ENCODE data around the gene ATP8A2. TPM values are rescaled to one million over a fixed set of nuclear protein-coding genes. Genes with fewer than 3 reads are reported as not detected.

ATP8A2 gene
- total RNA-seq, 1 donor from 2014 or later = 1.3 TPM

GRCh38 chr13:25347151-25347550 lies 24.6 kb upstream of the ATP8A2 start:
- Histone ChIP-seq H3K27me3 (ENCODE audit: insufficient read depth, low read length) (no peaks in the 10 kb centered on the region), H3K79me2 (ENCODE audit: insufficient read depth, low read length) (no peaks in the 10 kb centered on the region), H3K9me3 (ENCODE audit: insufficient read depth, low read depth, low read length) (no peaks in the 10 kb centered on the region), H4K20me1 (ENCODE audit: insufficient read depth, low read length) (no peaks in the 10 kb centered on the region), H2AFZ (ENCODE audit: low read depth, low read length) (no peak overlapping the region), H3K4me2 (ENCODE audit: low read length) (no peak overlapping the region), H3K4me3 (ENCODE audit: insufficient read depth, low read depth, low read length) (no peak overlapping the region), H3K4me1 (ENCODE audit: insufficient read depth, low read length) (no peaks in the 10 kb centered on the region), H3K27ac (ENCODE audit: low read depth, low read length) (no peak overlapping the region), H3K9ac (ENCODE audit: low read length) (no peak overlapping the region), H3K36me3 (ENCODE audit: insufficient read depth, low read length) (no peaks in the 10 kb centered on the region)
- H3K27ac Mint-ChIP-seq (ENCODE audit: unreplicated experiment) = no peak overlapping the region
- H3K9me3 Mint-ChIP-seq (ENCODE audit: unreplicated experiment) = peaks cover 3% of the 10 kb centered on the region
- DNase-seq (ENCODE audit: low read depth) (no peak), FAIRE-seq (no peak)
- TF ChIP-seq EZH2 (IDR thresholded peaks at IDR 0.05; ENCODE audit: insufficient read depth, low read length) = no peak
- TF ChIP-seq, protein P1, sequence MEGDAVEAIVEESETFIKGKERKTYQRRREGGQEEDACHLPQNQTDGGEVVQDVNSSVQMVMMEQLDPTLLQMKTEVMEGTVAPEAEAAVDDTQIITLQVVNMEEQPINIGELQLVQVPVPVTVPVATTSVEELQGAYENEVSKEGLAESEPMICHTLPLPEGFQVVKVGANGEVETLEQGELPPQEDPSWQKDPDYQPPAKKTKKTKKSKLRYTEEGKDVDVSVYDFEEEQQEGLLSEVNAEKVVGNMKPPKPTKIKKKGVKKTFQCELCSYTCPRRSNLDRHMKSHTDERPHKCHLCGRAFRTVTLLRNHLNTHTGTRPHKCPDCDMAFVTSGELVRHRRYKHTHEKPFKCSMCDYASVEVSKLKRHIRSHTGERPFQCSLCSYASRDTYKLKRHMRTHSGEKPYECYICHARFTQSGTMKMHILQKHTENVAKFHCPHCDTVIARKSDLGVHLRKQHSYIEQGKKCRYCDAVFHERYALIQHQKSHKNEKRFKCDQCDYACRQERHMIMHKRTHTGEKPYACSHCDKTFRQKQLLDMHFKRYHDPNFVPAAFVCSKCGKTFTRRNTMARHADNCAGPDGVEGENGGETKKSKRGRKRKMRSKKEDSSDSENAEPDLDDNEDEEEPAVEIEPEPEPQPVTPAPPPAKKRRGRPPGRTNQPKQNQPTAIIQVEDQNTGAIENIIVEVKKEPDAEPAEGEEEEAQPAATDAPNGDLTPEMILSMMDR (IDR thresholded peaks at IDR 0.05; ENCODE audit: insufficient read depth, low read depth, low read length) = no peak
- H3K4me3 Mint-ChIP-seq (ENCODE audit: unreplicated experiment) = no peak overlapping the region
- no peaks in the 10 kb centered on the region for H3K36me3 Mint-ChIP-seq (ENCODE audit: low read depth, unreplicated experiment)
- no peaks in the 10 kb centered on the region for H3K4me1 Mint-ChIP-seq (ENCODE audit: low read depth, unreplicated experiment)
- no peaks in the 10 kb centered on the region for H3K27me3 Mint-ChIP-seq (ENCODE audit: low read depth, unreplicated experiment)

DNA sequence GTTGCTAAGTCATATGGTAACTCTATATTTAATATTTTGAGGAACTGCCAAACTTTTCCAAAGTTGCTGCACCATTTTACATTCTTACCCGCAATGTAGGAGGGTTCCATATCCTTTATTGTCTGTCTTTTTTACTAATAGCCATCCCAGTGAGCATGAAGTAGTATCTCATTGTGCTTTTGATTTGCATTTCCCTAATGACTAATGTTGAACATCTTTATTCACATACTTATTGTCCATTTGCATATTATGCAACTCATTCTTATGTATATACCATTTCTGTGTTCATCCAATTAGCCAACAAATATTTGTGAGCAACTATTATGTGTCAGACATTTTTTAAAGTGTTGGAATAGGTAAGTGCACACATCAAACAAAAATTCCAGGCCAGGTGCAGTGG lies 20.4 kb upstream of the ATP8A2 start:
- Mint-ChIP-seq H3K9me3 (ENCODE audit: unreplicated experiment) (peaks cover 3% of the 10 kb centered on the region), H3K27me3 (ENCODE audit: low read depth, unreplicated experiment) (peaks cover 2% of the 10 kb centered on the region), H3K27ac (ENCODE audit: unreplicated experiment) (no peak overlapping the region), H3K36me3 (ENCODE audit: low read depth, unreplicated experiment) (no peaks in the 10 kb centered on the region), H3K4me3 (ENCODE audit: unreplicated experiment) (no peak overlapping the region), H3K4me1 (ENCODE audit: low read depth, unreplicated experiment) (no peaks in the 10 kb centered on the region)
- Histone ChIP-seq H3K36me3 (ENCODE audit: insufficient read depth, low read length) (no peaks in the 10 kb centered on the region), H3K4me2 (ENCODE audit: low read length) (no peak overlapping the region), H4K20me1 (ENCODE audit: insufficient read depth, low read length) (no peaks in the 10 kb centered on the region), H3K9me3 (ENCODE audit: insufficient read depth, low read depth, low read length) (no peaks in the 10 kb centered on the region), H2AFZ (ENCODE audit: low read depth, low read length) (no peak overlapping the region), H3K27ac (ENCODE audit: low read depth, low read length) (no peak overlapping the region), H3K4me3 (ENCODE audit: insufficient read depth, low read depth, low read length) (no peak overlapping the region), H3K4me1 (ENCODE audit: insufficient read depth, low read length) (no peaks in the 10 kb centered on the region), H3K79me2 (ENCODE audit: insufficient read depth, low read length) (no peaks in the 10 kb centered on the region), H3K27me3 (ENCODE audit: insufficient read depth, low read length) (peaks cover 3% of the 10 kb centered on the region), H3K9ac (ENCODE audit: low read length) (no peak overlapping the region)
- no peak for FAIRE-seq
- DNase-seq (ENCODE audit: low read depth) = no peak
- no peak for TF ChIP-seq EZH2 (IDR thresholded peaks at IDR 0.05; ENCODE audit: insufficient read depth, low read length)
- TF ChIP-seq, protein P1 (IDR thresholded peaks at IDR 0.05; ENCODE audit: insufficient read depth, low read depth, low read length) = no peak

DNA sequence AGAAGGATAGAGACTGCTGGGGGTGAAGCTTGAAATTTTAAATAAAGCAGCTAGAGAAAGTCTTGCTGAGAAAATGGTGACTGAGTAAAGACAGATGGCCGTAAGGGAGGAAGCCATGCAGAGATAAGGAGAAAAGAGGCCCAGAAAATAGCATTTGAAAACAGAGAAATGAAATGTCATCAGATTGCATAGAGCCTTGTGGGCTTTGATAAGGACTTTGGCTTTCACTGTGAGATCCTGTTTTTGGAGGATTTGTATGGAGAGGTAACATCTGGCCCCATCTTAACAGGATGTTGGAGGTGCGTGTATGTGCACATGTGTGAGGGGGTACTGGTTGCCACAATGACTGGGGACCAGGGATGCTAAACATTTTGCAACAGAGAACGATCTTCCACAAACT lies 19.5 kb upstream of the ATP8A2 start:
- no peaks in the 10 kb centered on the region for H3K9me3 ChIP-seq (ENCODE audit: insufficient read depth, low read depth, low read length)
- DNase-seq (ENCODE audit: low read depth) (no peak), FAIRE-seq (no peak)
- H3K79me2 ChIP-seq (ENCODE audit: insufficient read depth, low read length) = no peaks in the 10 kb centered on the region
- TF ChIP-seq, protein P1 (IDR thresholded peaks at IDR 0.05; ENCODE audit: insufficient read depth, low read depth, low read length) = no peak
- TF ChIP-seq EZH2 (IDR thresholded peaks at IDR 0.05; ENCODE audit: insufficient read depth, low read length) = no peak
- H3K27ac ChIP-seq (ENCODE audit: low read depth, low read length) = no peak overlapping the region
- Mint-ChIP-seq H3K4me1 (ENCODE audit: low read depth, unreplicated experiment) (no peaks in the 10 kb centered on the region), H3K27ac (ENCODE audit: unreplicated experiment) (no peak overlapping the region), H3K36me3 (ENCODE audit: low read depth, unreplicated experiment) (no peaks in the 10 kb centered on the region), H3K9me3 (ENCODE audit: unreplicated experiment) (peaks cover 3% of the 10 kb centered on the region), H3K4me3 (ENCODE audit: unreplicated experiment) (no peak overlapping the region), H3K27me3 (ENCODE audit: low read depth, unreplicated experiment) (peaks cover 2% of the 10 kb centered on the region)
- H4K20me1 ChIP-seq (ENCODE audit: insufficient read depth, low read length) = no peaks in the 10 kb centered on the region
- peaks cover 3% of the 10 kb centered on the region for H3K27me3 ChIP-seq (ENCODE audit: insufficient read depth, low read length)
- H3K4me3 ChIP-seq (ENCODE audit: insufficient read depth, low read depth, low read length) = no peak overlapping the region
- H3K9ac ChIP-seq (ENCODE audit: low read length) = no peak overlapping the region
- no peaks in the 10 kb centered on the region for H3K4me1 ChIP-seq (ENCODE audit: insufficient read depth, low read length)
- no peak overlapping the region for H2AFZ ChIP-seq (ENCODE audit: low read depth, low read length)
- H3K36me3 ChIP-seq (ENCODE audit: insufficient read depth, low read length) = no peaks in the 10 kb centered on the region
- no peak overlapping the region for H3K4me2 ChIP-seq (ENCODE audit: low read length)

Data from astrocyte (in vitro differentiated cells and primary cell).